Measurements from ENCODE around the gene PRMT5.

The PRMT5 gene

DNA sequence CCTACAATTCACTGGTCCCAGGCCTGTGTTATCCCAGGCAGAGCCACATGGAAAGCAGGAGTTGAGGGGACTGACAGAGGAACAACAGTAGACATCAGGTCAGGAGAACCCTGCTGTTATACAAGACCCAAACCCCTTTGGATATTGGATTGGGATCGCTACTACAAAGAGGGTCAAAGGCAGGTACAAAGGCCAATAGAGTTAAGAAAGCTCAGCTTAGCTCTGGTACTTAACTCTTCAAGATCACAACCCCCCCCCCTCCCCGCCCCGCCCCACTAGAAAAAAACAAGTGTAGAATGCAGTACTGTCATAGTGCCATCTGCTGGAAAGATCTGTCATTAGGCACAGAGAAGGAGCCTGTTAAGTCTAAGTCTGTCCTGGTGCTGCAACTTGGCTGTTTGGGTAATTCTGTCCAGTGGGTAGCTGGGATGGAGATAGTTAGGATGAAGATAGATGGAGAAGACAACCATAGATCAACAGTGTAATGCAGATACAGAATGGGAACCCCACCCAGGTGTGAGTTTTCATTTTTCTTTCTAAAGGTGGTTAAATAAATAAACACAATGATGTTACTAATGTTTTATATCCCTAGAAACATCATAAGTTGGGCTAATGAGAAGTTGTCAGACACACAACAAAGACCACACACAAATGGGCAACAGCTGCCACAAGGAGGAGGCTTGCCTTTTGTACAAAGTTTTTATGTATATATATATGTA is 28.9 kb downstream of the PRMT5 start:
- no peak for DNase-seq (ENCODE audit: low read depth, low spot score)
- H3K27ac ChIP-seq, result no peak overlapping the region

DNA sequence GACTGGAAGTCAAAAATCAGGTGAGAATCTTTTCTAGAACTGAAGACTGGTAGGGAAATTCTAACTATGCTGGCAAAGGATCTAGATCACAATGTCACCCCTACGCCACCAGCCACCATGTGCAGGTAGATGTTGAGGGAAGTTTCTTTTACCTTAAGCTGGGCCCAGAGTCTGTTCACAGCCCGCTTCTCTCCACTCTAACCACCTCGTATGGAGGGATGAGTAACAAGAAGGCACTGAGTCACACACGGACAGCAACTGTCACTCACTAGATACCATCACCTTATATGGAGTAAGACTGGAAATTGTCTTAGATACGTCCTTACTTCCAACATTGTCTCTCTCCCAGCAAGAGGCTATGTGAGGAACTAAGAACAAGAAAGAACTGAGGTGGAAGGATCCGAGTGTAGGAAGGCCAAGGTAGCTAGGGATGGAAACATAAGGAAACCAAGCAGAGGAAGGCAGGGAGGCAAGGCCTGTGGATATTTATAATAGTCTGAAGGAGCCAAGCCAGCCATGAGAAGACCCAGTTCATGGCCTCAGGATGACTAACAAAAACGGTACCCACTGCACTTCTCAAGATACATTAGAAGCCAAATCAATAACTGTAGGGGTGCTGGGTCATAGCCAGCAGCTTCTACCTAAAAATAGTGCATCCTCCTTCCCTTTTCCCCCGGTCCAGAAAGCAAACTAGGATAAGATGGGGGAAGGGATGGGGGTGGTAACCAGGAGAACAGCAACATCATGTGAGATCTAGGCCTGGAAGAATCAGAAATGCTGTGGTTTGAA is 30.7 kb downstream of the PRMT5 start:
- no peak for DNase-seq (ENCODE audit: low read depth, low spot score)

DNA sequence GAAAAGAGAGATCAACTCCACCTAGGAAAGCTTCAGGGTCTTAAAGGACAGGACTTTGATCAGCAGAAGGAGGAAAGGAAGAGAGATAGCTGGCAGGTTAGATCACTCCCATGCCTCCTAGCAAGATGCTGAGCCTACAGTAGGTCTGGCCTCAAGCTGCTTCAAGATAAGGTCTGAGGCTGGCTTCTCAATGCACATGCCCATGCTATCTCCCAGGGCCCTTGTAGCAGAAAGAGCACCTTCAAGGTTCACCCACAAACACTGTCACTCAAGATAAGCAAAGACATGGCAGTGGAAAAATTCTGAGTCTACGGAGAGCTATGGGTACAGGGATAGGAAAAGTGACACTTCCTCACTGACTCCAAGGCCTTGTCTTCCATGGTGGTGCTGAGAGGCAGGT is 31.8 kb downstream of the PRMT5 start:
- no peak overlapping the region for H3K27ac ChIP-seq
- DNase-seq (ENCODE audit: low read depth, low spot score), result no peak

More for the DNA sequence above, 30.7 kb downstream of the PRMT5 start:
- peak overlapping the region; percentile 32 for H3K27ac ChIP-seq

DNA sequence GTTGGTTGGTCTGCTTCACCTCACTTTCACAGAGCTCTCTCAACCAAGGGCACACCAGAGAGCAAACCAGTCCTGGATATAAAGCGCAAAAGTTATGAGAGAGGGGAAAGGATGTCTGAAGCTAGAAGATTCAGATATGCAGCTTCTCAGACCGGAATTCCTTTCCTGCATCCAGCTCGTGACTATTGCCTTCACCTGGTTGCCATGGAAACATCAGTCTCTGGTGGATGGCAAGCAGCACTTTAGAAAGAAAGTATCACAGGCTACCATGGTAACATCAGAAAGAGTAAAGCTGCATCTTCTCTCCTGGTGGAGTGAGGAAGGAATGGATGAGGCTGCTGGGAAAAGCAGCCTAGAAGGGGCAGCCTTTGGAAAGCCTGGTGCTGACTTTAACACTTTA is 32.4 kb downstream of the PRMT5 start:
- DNase-seq (ENCODE audit: low read depth, low spot score), result no peak
- H3K27ac ChIP-seq, result no peak overlapping the region

DNA sequence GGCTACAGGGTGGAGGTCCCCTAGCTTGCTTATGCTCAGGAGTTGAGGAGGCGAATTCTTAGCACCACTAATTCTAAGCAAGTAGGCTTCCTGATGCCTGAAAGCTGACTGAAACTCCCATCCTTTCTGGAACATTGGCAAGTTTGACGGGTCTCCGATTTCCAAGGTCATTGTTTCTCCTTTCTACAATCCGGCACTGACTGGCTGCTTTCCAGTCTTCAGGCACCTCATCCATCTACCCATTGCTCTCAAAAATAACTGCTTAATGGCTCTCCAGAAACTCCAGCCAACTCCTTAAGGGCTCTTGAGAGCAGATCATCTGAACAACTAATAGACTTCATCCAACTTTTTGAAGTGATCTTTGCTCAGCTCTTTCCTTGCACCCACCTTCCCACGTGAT is 32.8 kb downstream of the PRMT5 start:
- no peak for DNase-seq (ENCODE audit: low read depth, low spot score)
- H3K27ac ChIP-seq, result no peak overlapping the region

DNA sequence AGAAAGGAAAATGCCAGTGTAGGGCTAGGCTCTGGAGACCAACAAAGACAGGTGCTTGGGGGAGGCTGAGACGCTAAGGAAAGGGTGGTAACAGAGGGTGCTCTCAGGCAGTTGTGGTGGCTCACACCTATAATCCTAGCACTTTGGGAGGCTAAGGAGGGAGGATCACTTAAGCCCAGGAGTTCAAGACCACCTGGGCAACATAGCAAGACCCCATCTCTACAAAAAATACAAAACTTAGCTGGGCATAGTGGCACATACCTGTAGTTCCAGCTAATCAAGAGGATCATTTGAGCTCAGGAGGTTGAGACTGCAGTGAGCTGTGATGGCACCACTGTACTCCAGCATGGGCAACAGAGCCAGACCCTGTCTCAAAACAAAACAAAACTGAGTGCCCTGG is 33.8 kb downstream of the PRMT5 start:
- no peak overlapping the region for H3K27ac ChIP-seq
- no peak for DNase-seq (ENCODE audit: low read depth, low spot score)

DNA sequence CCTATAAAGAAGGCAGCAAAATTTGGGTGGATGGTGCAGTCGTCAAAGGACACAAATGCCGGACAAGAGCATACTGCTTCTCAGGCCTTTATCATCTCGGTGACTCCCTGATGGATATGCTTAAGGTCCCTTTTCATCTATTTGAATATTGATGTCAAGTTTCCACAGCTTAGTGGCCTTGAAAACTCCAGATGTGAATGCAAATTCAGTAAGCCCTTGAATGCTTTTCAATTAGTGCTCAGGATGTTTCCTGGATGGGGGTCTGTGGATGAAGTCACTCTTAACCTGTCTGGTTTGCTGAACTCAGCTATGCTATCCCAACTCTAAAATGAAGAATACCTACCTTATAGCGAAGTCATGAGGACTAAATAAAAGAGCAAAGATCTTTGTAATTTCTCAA is 35.5 kb downstream of the PRMT5 start:
- no peak for DNase-seq (ENCODE audit: low read depth, low spot score)

DNA sequence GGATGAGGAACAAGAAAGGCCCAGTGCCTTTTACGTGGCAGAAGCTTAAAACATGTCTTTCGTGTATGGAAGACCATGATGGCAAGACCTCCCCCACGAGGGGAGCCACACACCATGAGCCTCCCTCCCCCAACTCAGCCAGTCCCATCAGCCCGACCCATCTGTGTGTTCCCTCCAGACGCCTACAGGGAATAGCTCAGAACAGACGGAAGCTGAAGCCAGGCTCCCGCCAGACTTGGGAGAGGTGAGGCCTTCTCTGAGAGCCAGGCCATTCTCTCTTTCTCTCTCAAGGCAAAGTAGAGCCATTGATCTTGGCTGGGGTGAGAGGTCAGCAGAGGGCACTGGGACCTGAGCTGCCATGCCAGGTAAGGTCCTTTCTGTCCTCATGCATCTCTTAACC is 36.7 kb downstream of the PRMT5 start:
- no peak for DNase-seq (ENCODE audit: low read depth, low spot score)
- H3K27ac ChIP-seq, result no peak overlapping the region

More for the DNA sequence above, 35.5 kb downstream of the PRMT5 start:
- no peak overlapping the region for H3K27ac ChIP-seq

DNA sequence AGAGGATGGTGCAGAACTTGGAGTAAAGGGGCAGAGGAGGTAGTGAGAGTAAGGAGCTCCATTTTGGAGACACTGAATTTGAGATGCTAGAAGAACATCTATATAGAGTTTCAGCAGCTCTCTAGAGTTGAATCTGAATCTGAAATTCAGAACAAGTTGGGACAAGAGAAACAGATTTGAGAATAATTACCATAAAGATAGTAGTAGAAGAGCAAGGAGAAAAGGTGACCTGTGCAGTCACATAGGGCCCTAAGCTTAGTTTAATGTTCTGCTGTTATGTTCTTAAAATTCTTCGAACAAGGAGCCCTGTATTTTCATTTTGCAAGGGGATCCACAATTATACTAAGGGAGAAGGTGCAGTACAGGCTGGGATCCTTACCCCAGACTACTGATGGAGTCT is 38.8 kb downstream of the PRMT5 start:
- H3K27ac ChIP-seq, result no peak overlapping the region
- no peak for DNase-seq (ENCODE audit: low read depth, low spot score)

DNA sequence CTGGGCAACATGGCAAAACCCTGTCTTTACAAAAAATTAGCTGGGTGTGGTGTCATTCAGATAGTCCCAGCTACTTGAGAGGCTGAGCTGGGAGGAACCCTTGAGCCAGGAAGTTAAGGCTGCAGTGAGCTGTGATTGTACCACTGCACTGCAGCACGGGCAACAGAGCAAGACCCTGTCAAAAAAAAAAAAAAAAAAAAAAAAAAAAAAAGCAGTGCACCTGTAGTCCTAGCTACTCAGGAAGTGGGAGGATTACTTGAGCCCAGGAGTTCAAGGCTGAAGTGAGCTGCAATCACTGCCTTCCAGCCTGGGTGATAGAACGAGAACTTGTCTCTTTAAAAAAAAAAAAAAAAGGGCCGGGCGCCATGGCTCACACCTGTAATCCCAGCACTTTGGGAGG is 40.5 kb downstream of the PRMT5 start:
- no peak for DNase-seq (ENCODE audit: low read depth, low spot score)
- H3K27ac ChIP-seq, result peak overlapping the region; percentile 82

DNA sequence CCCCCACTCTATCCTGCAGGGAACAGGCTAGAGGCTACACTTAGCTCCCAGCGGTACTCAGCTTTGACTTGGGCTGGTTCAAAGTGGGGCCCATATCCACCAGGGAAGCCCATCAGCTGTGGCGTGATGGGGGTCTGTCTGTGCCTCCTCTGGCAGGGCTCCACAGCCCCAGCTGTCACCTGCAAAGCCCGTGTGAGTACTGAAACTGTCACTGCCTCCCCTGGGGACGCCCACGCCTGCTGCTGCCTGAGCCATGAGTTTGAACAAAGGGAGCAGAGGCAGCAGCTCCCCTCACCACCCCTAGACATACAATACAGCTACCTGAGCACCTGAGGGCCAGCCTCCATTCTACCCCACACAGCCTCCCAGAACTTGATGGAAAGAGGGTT is 41.2 kb downstream of the PRMT5 start:
- DNase-seq (ENCODE audit: low read depth, low spot score), result no peak
- peak overlapping the region; percentile 82 for H3K27ac ChIP-seq

DNA sequence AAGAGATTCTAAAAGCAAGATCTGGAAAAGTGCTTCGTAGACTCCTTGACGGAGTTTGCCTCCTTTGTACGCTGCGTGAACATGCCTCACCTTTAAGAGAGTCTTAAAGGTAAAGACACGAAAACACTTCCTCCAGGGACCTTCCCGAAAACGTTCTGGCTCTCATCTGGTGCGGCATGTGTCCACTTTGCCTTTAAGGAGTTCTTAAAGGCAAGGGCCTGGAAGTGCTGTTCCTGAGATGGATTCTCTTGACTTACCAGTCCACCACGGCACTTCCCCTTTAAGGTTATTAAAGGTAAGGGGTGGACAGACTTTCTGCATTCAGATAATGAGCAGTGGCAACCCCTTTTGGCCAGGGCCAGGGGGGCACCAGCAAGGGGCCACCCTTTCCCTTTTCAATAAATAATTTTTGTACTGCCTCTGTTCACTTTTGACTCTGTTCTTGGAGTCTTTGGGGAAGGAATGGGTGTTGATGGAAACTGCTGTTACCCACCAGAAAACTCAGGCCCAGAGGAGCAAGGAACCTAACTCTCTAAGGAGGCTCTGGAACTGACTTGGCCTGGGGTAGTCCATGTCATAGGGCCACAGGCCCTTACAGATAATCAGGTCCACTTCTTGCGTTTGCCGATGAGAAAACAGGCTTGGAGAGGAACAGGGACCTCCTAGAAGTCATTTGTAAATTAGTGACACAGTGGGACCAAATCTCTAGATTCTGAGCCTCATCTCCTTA is 41.8 kb downstream of the PRMT5 start:
- peak; percentile 26 for DNase-seq (ENCODE audit: low read depth, low spot score)
- H3K27ac ChIP-seq, result peak overlapping the region; percentile 82

DNA sequence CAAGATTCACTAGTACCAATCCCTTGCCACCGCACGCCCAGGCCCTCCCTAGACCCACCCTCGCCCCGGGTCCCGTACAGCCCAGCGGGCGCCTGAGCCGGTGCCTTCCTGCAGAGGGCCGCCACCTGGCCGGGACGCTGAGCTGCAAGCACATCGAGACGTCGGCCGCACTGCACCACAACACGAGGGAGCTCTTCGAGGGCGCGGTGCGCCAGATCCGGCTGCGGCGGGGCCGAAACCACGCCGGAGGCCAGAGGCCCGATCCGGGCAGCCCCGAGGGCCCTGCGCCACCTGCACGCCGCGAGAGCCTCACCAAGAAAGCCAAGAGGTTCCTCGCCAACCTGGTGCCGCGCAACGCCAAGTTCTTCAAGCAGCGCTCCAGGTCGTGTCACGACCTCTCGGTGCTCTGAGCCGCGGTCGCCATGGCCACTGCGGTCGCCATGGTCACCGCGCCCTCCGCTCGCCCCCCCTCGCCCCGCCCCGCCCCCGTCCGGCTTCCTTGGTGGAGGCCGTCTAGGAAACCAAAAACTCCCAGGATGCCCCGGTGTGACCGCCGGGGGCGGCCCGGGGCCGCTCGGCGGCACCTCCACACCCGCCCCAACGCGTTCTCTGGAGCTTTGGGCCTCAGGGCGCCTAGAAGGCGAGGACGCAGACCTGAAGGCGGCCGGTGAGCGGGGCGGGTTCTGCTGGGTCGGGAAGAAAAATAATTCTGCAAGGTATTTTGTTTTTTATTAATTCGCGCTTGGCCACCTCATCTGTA is 42.5 kb downstream of the PRMT5 start:
- DNase-seq (ENCODE audit: low read depth, low spot score), result no peak
- H3K27ac ChIP-seq, result peak overlapping the region; percentile 82

DNA sequence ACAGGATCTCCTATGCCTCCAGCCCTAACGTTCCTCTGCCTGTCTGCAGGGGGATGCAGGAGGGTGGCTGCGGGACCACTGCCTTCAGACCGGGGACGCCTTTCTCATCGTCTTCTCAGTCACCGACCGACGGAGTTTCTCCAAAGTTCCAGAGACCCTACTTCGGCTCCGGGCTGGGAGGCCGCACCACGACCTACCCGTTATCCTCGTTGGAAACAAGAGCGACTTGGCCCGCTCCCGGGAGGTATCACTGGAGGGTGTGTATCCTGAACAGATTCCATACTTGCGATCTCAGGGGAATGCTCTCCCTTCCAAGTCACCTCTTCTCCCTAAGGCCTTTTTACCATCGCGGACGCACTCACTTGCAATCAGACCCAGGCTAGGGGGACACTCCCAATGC is 43.2 kb downstream of the PRMT5 start:
- no peak for DNase-seq (ENCODE audit: low read depth, low spot score)
- H3K27ac ChIP-seq, result no peak overlapping the region

DNA sequence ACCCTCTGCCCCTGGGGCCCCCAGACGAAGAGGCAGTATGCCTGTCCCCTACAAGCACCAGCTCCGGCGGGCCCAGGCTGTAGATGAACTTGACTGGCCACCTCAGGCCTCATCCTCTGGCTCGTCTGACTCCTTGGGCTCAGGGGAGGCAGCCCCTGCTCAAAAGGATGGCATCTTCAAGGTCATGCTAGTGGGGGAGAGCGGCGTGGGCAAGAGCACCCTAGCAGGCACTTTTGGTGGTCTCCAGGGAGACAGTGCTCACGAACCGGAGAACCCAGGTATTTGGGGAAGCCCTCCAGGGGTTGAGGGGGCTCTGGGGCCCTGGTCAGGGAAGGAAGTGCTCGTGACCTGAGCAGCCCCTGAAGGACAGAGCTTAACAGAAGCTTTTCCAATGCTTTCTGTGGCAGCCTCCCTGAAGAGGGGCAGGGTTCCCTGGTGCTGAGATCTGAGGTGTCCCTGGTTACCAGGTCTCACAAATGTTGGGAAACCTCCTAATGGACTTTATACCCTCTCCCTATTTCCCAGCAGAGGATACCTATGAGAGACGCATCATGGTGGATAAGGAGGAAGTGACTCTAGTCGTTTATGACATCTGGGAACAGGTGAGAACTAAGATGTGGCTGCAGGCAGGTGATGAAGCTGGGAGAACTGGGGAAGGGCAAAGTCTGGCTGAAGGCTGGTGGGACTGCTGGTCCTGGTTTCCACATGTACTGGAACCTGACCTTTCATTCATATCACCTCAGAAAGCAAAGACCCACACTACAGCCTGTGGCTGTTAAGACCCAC is 44.2 kb downstream of the PRMT5 start:
- H3K27ac ChIP-seq, result no peak overlapping the region
- DNase-seq (ENCODE audit: low read depth, low spot score), result no peak

DNA sequence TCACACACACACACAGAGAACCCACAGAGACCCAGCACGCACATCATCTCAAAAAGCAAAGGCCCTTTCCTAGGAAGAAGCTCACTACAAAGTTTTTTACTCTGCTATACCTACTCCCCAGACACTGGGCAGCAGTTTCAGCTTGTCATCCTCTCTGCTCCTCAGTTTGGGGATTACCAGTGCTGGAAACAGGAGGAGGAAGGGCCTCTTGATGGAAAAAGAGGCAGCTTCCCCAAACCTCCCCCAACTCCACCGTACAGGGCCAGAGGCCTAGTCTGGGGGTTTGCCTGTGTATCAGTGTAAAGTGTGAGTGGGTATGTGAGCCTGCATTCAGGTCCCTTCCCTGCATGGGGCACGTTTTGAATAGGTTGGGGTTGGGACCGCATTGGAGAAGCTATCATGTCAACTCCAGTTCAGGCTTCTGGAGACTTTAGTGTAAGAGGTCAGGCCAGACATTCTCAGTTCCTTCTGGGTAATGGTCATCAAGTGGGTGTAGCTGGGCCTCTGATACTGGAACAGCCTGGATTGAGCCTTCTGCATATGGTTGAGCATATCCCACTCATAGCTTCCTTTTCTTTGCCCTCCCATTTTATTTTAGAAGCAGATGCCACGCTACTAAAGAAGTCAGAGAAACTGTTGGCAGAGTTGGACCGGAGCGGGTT is 45.0 kb downstream of the PRMT5 start:
- no peak overlapping the region for H3K27ac ChIP-seq
- no peak for DNase-seq (ENCODE audit: low read depth, low spot score)

DNA sequence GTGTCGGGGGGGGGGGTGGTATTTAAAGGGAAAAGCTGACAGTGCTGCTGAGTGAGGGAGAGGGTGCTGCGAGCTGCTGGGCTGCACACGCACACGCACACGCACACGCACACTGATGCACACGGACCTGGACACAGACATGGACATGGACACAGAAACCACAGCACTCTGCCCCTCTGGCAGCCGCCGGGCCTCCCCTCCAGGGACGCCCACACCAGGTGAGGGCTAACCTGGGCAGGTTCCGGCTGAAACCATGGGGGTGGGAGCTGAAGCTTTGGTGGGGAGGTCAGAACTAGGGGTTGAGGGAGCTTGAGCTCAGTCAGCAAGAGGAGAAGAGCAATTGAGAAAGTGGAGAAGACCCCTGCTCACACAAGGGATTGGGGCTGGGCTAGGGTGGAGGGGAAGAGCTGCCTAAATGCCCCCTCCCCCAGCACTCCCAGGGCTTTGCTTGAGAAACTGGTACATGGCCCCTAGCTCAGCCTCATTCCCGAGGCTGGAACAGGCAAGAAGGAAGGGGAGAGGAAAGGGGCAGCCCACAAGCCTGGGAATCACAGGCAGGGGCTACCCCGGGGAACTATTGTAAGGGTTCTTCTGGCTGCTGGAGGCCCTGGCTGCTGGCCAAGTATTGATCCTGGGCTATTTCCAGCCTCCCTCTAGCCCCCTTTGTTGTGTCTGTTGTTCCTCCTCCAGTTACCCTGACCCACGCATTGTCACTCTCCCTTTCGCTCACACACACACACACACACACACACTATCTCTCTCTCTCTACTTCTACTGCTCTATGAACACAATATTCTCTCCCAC is 45.8 kb downstream of the PRMT5 start, which contains the start of gene REM2:
Gene REM2, plus strand, starts transcription at position 50 of the 804 bp plus-strand sequence. Its CDS starts 66 bp downstream, at position 116.
- no peak for DNase-seq (ENCODE audit: low read depth, low spot score)
- H3K27ac ChIP-seq, result no peak within 1 kb of the TSS

DNA sequence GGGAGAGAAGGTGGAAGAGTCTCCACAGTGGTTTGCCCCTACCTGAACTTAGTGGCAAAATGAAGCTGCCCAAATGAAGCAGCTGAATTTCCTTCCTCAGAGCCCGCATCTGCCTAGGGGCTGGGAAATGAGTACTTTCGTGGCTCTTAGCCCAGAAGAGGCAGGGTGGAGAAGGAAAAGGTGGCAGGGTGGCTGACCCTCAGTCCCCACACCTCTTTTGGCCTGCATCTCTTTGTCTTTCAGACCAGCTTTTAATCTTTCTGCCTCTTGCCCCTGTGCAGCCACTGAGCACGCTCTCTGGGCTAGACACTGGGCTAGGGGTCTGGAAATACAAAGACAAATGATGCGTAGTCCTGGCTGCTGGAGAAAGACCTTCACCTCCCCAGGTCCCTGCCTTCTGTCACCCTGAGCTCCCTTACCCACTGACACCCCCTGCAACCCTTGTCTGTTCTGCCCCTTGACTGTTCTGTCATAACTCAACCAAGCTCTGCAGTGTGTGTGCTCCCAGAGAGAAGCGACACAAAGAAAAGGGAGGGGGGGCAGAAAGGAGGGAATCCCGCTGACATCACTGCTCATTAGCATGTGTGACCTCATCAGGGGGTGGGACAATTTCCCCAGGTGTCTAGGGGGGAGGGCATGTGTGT is 46.5 kb downstream of the PRMT5 start:
- no peak for DNase-seq (ENCODE audit: low read depth, low spot score)
- no peak overlapping the region for H3K27ac ChIP-seq

Data from epithelial cell of prostate (primary cell).